Right lobe of liver (tissue), 6 donors: Measurements from ENCODE around the gene SLC1A2. TPM values are rescaled to one million over a fixed set of nuclear protein-coding genes. Genes with fewer than 3 reads are reported as not detected.

Source experiments
- ATAC-seq, 4 donors: fragments of 200-7000 bp; cut with Tn5 transposase; one replicate each; pipeline ENCODE4 v1.9.1; 2020; ENCODE audit warnings: mild to moderate bottlenecking in 4 of 4, moderate library complexity in 4 of 4
- DNase-seq, 3 donors: peaks; one replicate each; pipeline ENCODE4 v3.0.0-alpha.2; 2020
- H3K27ac ChIP-seq, 3 donors: fragments of 200-600 bp; one replicate each; pipeline ENCODE4 v1.8.0; 2022
- H3K27me3 ChIP-seq, 2 donors: fragments of 200-600 bp; one replicate each; pipeline ENCODE4 v1.8.0; 2022
- H3K36me3 ChIP-seq, 4 donors: fragments of 200-600 bp; sonication (generic) in 1 of 4; one replicate each; pipeline versions ENCODE4 v1.5.1 to v1.8.0; 2017 to 2022; ENCODE audit warnings: control low read depth in 1 of 4
- H3K4me1 ChIP-seq, 4 donors: fragments of 200-600 bp; sonication (generic) in 1 of 4; one replicate each; pipeline versions ENCODE4 v1.5.1 to v1.8.0; 2017 to 2022; ENCODE audit warnings: control low read depth in 1 of 4
- H3K4me3 ChIP-seq, 3 donors: fragments of 200-600 bp; one replicate each; pipeline ENCODE4 v1.8.0; 2022
- H3K9me3 ChIP-seq, 4 donors: fragments of 200-600 bp; sonication (generic) in 1 of 4; one replicate each; pipeline versions ENCODE4 v1.5.1 to v1.8.0; 2017 to 2022; ENCODE audit warnings: control low read depth in 1 of 4
- POLR2A ChIP-seq: fragments of 450-650 bp; IDR thresholded peaks from one replicate; pipeline ENCODE4 v1.6.1; 2017; ENCODE audit warnings: antibody characterized with exemption, mild to moderate bottlenecking
- WGBS: methylation state at CpG from one replicate; pipeline ENCODE4 v1.1.6; 2018; ENCODE audit warnings: low coverage, low lambda C conversion rate; ENCODE audit not compliant: insufficient coverage; ENCODE audit errors: missing lambda C conversion rate; 5-methylcytosine and 5-hydroxymethylcytosine counted together
- intact Hi-C, 2 donors: fragments of 100-400 bp; cut with DNase I; formaldehyde crosslinking; loops; one replicate each; pipeline versions ENCODE4 v1.11.2 to v1.14.1; 2022
- total RNA-seq, 6 experiments: library from RNA; depleted of rRNA in 2 of 6; stranded (reverse); fragments of >200 nt in 2 of 6; fragmentation: NEBNext Ultra II Directional in 3 of 6; extraction: Animal tissue kit (Norgen Biotek cat#: 25700) in 3 of 6; gene quantifications; one replicate each; pipeline versions ENCODE4 v1.1.0 to v1.2.4, GENCODE V29; 2016 to 2023
- TF ChIP-seq, protein P1 (sequence below), 4 donors: fragments of 200-600 bp in 3 of 4; fragments of 450-650 bp in 1 of 4; IDR thresholded peaks; one replicate each; pipeline versions ENCODE4 v1.5.1 to v1.8.0; 2016 to 2022; ENCODE audit warnings: antibody characterized with exemption in 4 of 4, mild to moderate bottlenecking in 2 of 4
- donor health status: DM: no; HTN: yes; CAD: no.
- donor health status: DM: no; HTN: no; CAD: no.
- donor health status: DM: no; HTN: no; CAD: no.
- donor health status: DM: no; HTN: yes; CAD: no.
- donor health status: DM: no; HTN: yes; CAD: no.

The SLC1A2 gene
- total RNA-seq, 6 experiments from 2014 or later: 7.6 to 87.4 (median 13.3) TPM

DNA sequence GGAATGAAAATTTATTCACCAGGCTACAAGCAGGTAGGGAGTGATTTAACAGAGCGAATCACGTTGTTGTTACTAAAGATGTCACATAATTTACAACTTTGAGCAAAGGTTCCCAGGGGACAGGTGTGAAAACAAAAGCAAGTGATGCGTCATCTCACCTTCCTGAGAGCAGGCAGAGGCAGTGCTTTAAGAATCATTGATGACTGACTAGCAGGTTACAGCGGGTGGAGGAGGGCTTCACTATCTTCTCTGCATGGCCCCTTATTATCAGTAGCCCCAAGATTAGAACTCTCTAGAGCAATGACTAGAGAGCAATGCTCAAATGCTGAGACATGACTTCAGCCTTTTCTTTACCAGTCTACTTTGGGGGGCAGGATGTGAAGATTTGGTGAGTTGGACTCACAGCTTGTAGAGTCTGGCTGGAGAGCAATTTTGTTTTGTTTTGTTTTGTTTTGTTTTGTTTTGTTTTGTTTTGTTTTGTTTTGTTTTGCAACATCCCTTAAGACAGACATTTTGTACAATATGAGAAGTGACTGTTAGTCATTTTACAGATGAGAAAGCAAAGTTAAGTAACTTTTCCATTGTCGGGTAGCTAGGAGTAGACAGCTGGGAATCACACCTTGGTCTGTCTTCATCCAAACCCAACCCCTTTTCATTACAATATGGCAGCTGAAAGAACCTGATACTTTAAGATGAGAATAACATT is 84.8 kb downstream of the SLC1A2 start:
- ATAC-seq: no peak
- TF ChIP-seq, protein P1, sequence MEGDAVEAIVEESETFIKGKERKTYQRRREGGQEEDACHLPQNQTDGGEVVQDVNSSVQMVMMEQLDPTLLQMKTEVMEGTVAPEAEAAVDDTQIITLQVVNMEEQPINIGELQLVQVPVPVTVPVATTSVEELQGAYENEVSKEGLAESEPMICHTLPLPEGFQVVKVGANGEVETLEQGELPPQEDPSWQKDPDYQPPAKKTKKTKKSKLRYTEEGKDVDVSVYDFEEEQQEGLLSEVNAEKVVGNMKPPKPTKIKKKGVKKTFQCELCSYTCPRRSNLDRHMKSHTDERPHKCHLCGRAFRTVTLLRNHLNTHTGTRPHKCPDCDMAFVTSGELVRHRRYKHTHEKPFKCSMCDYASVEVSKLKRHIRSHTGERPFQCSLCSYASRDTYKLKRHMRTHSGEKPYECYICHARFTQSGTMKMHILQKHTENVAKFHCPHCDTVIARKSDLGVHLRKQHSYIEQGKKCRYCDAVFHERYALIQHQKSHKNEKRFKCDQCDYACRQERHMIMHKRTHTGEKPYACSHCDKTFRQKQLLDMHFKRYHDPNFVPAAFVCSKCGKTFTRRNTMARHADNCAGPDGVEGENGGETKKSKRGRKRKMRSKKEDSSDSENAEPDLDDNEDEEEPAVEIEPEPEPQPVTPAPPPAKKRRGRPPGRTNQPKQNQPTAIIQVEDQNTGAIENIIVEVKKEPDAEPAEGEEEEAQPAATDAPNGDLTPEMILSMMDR (IDR thresholded peaks at IDR 0.05): no peak
- TF ChIP-seq POLR2A: no peak
- Histone ChIP-seq H3K4me3 (no peak overlapping the region), H3K9me3 (no peaks in the 10 kb centered on the region), H3K27me3 (no peaks in the 10 kb centered on the region), H3K36me3 (no peaks in the 10 kb centered on the region), H3K4me1 (peaks cover 0 to 10% (median 0%) of the 10 kb centered on the region in 4 donors), H3K27ac (no peak overlapping the region)
- DNase-seq: no peak
- intact Hi-C loops: no loop called here
- 83% methylated on average over 4 of the region's 5 CpGs for WGBS

DNA sequence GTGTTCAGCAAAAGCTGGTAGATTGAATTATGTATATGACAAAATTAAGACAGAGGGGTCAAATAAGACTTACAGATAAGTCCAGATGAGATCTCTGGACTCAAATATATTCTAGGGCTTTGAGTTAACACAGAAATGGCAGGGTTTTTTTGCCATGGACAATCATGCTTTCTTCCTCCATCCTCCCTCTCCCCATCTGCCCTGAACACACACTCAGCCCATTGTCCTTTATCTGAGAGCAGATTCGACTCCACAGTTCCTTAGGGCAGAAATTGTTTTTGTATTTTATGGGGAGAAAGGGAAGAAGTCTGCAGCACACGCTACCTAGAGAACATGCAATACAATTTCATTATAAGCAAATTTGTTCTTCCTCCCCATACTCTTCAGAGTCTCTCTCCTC is 86.8 kb downstream of the SLC1A2 start:
- WGBS: 73% methylated on average over 2 of the region's 2 CpGs
- Histone ChIP-seq H3K36me3 (no peaks in the 10 kb centered on the region), H3K4me1 (peaks cover 0 to 12% (median 0%) of the 10 kb centered on the region in 4 donors), H3K9me3 (no peaks in the 10 kb centered on the region), H3K4me3 (no peak overlapping the region), H3K27ac (no peak overlapping the region), H3K27me3 (no peaks in the 10 kb centered on the region)
- ATAC-seq (no peak), DNase-seq (no peak)
- no peak for TF ChIP-seq POLR2A
- TF ChIP-seq, protein P1 (IDR thresholded peaks at IDR 0.05): no peak
- intact Hi-C loops: no loop called here

DNA sequence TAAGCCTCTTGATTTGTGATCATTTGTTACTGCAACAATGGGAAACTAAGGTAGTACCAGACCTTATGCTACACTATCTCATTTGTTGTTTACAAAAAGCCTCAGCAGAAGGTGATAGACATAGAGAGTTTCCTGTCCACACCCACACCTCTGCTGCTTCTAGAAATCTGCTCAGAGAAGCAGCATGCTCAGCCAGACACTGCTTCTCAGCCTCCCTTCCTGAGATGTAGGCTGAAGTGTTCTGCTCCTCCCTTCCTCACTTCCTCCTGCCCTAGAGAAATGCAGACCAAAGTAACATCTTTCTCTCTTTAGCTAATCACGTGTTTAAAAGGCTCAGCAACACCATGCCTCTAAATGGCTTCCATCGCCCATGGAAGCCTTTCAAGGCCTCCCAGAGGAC is 88.4 kb downstream of the SLC1A2 start:
- Histone ChIP-seq H3K4me1 (peaks cover 0 to 3% (median 0%) of the 10 kb centered on the region in 4 donors), H3K27me3 (no peaks in the 10 kb centered on the region), H3K9me3 (no peaks in the 10 kb centered on the region), H3K27ac (no peak overlapping the region), H3K36me3 (no peaks in the 10 kb centered on the region), H3K4me3 (no peak overlapping the region)
- 58% methylated on average over 2 of the region's 2 CpGs for WGBS
- DNase-seq: no peak
- intact Hi-C loops: no loop called here
- peak; percentile 43 to 65 (median 51) for ATAC-seq
- no peak for TF ChIP-seq POLR2A
- TF ChIP-seq, protein P1 (IDR thresholded peaks at IDR 0.05): no peak

DNA sequence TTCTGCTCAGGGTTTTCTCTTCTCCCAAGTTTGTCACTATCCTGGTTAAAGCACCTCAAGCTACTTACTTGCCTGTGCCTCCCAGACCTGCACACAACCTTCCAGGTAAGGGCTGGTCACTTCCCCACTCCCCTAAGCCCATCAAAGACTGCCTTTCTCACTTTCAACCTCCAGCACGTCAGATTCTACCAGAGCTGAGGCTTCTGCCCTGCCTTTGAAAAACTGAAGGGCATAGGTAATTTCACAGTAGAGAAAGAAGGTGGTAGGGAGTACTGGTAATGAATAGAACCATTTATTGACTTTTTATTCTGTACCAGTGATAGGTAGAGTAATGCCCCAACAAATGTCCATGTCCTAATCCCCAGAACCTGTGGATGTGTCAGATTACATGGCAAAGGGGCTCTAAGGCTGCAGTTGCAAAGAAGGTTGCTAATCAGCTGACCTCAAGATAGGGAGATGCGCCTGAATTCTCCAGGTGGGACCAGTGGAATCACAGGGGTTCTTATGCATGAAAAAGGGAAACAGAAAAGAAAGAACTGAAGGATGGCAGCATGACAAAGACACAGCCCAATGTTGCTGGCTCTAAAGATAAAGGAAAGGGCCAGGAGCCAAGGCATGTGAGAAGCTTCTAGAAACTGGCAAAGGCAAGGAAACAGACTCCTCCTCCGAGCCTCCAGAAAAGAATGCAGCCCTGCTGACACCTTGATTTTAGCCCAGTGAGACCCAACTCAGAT is 89.0 kb downstream of the SLC1A2 start:
- no peak overlapping the region for H3K4me3 ChIP-seq
- ATAC-seq (peak in 1 of 4 donors; percentile 22), DNase-seq (no peak)
- H3K36me3 ChIP-seq: no peaks in the 10 kb centered on the region
- WGBS: 94% methylated on average over 3 of the region's 3 CpGs
- no peak overlapping the region for H3K27ac ChIP-seq
- no peaks in the 10 kb centered on the region for H3K9me3 ChIP-seq
- intact Hi-C loops: no loop called here
- no peak for TF ChIP-seq POLR2A
- TF ChIP-seq, protein P1 (IDR thresholded peaks at IDR 0.05): no peak
- no peaks in the 10 kb centered on the region for H3K27me3 ChIP-seq
- H3K4me1 ChIP-seq: peaks cover 0 to 3% (median 0%) of the 10 kb centered on the region in 4 donors
